ENCODE data around the gene SLC19A1.

Gene SLC19A1

DNA sequence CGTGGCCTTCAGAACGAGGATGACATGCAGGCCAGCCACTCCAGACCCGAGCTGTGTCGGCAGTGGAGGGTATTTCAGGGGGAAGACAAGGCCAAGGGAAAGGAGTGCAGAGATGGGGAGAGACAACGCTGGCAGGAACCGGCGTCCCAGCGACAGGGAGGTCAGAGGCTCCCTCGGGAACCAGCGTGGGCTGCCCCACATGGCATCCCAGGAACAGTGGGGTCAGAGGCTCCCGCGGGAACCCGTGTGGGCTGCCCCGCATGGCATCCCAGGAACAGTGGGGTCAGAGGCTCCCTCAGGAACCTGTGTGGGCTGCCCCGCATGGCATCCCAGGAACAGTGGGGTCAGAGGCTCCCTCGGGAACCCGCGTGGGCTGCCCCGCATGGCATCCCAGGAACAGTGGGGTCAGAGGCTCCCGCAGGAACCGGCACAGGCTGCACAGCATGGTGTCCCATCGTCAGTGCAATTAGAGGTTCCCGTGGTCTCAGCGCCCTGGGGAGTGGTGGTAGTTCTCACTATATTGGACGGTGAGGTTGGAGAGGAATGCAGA is 43.0 kb downstream of the SLC19A1 start:
- TF ChIP-seq, protein P1, sequence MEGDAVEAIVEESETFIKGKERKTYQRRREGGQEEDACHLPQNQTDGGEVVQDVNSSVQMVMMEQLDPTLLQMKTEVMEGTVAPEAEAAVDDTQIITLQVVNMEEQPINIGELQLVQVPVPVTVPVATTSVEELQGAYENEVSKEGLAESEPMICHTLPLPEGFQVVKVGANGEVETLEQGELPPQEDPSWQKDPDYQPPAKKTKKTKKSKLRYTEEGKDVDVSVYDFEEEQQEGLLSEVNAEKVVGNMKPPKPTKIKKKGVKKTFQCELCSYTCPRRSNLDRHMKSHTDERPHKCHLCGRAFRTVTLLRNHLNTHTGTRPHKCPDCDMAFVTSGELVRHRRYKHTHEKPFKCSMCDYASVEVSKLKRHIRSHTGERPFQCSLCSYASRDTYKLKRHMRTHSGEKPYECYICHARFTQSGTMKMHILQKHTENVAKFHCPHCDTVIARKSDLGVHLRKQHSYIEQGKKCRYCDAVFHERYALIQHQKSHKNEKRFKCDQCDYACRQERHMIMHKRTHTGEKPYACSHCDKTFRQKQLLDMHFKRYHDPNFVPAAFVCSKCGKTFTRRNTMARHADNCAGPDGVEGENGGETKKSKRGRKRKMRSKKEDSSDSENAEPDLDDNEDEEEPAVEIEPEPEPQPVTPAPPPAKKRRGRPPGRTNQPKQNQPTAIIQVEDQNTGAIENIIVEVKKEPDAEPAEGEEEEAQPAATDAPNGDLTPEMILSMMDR (IDR thresholded peaks at IDR 0.05; ENCODE audit: control insufficient read depth, insufficient read depth, low read depth, low read length, missing control alignments): no peak
- no peak for DNase-seq (ENCODE audit: low read depth)
- no peak overlapping the region for H3K4me3 ChIP-seq (ENCODE audit: control insufficient read depth, low read depth, low read length)

DNA sequence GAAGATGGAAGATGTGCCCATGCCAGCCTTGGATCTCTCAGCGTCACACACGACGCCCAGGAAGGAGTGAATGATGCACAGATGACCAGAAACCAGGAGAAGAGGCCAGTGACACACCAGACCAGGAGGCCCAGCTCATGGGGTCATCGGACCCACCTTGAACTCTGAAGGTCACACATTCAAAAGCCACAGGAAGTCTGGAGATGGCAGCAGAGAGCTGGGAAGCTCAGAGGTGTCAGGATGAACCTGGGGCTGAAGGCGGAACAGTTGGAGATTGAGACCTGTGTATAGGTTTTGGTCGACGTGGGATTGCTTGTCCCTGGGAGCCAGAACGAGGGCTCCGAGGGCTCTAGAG is 43.6 kb downstream of the SLC19A1 start:
- TF ChIP-seq, protein P1 (IDR thresholded peaks at IDR 0.05; ENCODE audit: control insufficient read depth, insufficient read depth, low read depth, low read length, missing control alignments): no peak
- H3K4me3 ChIP-seq (ENCODE audit: control insufficient read depth, low read depth, low read length): no peak overlapping the region
- no peak for DNase-seq (ENCODE audit: low read depth)

DNA sequence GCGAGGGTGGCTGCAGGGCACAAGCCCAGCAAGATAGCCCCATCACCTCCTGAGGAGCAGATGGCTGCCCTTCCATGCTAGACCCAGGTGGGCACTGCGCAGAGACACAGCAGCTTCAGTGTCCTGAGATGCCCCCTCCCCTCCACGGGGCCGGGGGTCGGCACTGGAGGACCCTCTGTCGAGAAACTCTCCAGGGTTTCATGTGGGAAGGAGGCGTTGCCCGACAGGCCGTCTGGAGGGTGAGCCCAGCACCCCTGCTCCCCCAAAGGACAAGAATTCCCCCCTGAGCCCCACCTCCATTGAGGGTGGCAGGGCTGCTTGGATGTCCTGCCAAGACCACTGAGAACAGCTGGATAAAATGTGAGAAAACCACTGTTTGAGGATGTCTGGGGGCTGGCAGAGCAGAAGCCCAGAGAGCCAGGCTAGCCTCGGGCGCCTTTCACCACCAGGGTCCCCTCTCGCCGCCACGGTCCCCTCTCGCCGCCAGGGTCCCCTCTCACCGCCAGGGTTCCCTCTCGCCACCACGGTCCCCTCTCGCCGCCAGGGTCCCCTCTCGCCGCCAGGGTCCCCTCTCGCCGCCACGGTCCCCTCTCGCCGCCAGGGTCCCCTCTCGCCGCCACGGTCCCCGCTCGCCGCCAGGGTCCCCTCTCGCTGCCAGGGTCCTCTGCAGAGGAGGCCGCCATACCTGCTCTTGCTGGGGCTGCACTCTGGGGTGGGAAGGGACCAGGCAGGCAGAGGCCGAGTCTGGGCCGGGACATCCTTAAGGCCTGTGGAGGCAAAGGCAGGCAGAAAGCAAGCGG is 44.2 kb downstream of the SLC19A1 start:
- H3K4me3 ChIP-seq (ENCODE audit: control insufficient read depth, low read depth, low read length): no peak overlapping the region
- DNase-seq (ENCODE audit: low read depth): no peak
- TF ChIP-seq, protein P1 (IDR thresholded peaks at IDR 0.05; ENCODE audit: control insufficient read depth, insufficient read depth, low read depth, low read length, missing control alignments): no peak

DNA sequence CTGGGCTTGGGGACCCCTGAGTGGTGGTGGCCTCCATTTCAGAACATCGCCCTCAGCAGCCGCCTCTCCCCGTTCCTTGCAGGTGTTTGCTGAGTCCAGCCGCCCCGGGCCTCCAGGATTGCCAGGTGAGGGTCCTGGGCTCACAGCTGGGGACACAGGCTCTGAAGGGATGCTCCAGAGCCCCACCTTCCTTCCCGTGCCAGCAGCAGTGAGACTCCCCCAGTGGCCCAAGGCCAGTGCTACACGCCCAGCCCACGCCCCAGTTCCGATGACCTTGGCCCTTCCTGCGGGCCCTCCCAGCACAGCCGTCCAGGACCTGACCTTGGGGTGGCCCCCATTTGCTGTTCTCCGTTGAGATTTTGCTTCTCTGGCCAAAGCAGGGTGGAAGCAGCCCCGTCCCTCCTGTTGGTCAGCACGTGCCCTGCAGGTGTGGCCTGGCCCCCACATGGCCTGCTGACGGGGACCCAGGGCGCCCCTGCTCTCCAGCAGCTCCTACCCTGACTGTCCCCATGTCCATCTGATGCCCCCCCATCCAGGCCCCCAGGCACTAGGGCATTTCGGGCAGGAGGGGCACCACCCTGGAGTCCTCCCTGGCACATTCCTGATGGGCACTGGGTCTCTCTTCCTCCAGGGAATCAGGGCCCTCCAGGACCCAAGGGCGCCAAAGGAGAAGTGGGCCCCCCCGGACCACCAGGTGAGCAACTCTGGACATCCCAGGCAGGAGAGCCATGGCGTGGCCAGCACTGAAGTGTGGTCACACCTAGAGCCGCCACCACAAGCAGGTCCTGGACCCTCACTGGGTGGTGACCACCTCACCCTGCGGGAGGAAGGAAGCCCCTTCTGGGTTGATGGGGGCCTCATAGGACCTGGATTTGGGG is 45.0 kb downstream of the SLC19A1 start:
- TF ChIP-seq, protein P1 (IDR thresholded peaks at IDR 0.05; ENCODE audit: control insufficient read depth, insufficient read depth, low read depth, low read length, missing control alignments): no peak

DNA sequence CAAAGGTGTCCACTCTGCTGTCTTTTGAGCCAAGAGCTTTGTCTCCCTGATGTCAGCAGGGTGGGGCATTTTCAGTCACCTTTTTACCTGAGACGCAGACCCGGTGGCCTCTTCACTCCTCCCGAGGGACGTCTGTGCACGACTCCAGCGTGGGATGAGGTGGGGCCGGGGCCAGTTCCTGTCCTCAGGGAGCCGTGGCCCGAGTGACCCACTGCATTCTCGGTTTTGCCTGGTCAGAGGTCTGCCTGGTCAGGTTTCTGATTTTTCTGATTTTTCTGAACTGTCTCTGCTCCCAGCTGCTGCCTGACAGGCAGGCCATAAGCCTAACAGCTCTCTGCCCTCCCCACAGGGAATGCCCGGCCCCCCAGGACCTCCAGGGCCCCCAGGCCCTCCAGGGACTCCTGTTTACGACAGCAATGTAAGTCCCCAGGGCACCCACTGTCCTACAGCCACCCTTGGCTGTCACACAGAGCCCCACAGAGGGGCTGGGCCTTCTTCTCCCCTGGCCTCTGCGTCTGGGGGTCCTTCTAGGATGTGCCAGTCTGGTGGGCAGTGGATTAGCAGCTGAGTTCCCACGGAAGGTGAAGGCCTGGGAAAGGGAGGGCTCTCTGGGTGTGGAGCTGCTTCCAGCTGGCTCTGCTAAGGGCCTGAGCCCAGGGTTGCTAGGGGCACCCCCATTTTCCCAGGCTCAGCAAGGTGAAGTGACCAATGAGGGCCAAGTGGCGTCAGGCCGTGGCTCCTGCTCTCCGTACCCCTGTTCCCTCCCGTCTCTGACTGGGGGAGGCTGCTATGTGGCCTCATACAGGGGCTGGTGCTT is 45.9 kb downstream of the SLC19A1 start:
- no peak for DNase-seq (ENCODE audit: low read depth)
- no peak overlapping the region for H3K4me3 ChIP-seq (ENCODE audit: control insufficient read depth, low read depth, low read length)
- TF ChIP-seq, protein P1 (IDR thresholded peaks at IDR 0.05; ENCODE audit: control insufficient read depth, insufficient read depth, low read depth, low read length, missing control alignments): no peak

More for the DNA sequence above, 45.0 kb downstream of the SLC19A1 start:
- no peak overlapping the region for H3K4me3 ChIP-seq (ENCODE audit: control insufficient read depth, low read depth, low read length)
- no peak for DNase-seq (ENCODE audit: low read depth)

All from AG09309 (cell line).